Endothelial cell of umbilical vein (primary cell): Measurements from ENCODE around the gene CDKL5. TPM values are rescaled to one million over a fixed set of nuclear protein-coding genes. Genes with fewer than 3 reads are reported as not detected.

Experiments used
- BruUV-seq: library from RNA; stranded (reverse); fragments of 400-500 nt; replicated peaks from 2 replicates; lab custom pipeline; 2021; lab: Mats Ljungman, UMichigan
- CTCF ChIA-PET: fragments of 300-600, 350-600 bp; sonication (Branson Sonifier 250); formaldehyde crosslinking; loops from one replicate; lab custom pipeline; 2021; ENCODE audit warnings: antibody characterized with exemption, inconsistent platforms; lab: Charles Lee
- POLR2A ChIA-PET: fragments of 300-600, 350-600 bp; sonication (Branson Sonifier 250); formaldehyde crosslinking; loops from one replicate; lab custom pipeline; 2021; ENCODE audit warnings: antibody characterized with exemption, inconsistent platforms; lab: Charles Lee
- DNase-seq: peaks from one replicate; pipeline ENCODE4 v3.0.0-alpha.2; 2011; ENCODE audit warnings: low read depth, low spot score
- FAIRE-seq: peaks from 2 replicates; lab custom pipeline; 2011; peaks lifted over from hg19 to GRCh38; lab: Jason Lieb, UNC
- H2AFZ ChIP-seq: 2 replicates; pipeline ENCODE4 v1.6.0; 2012; ENCODE audit warnings: low read depth, low read length, control low read depth, inconsistent platforms
- H3K27ac ChIP-seq: 2 replicates; pipeline ENCODE4 v1.5.1; 2011; ENCODE audit warnings: low read depth, mild to moderate bottlenecking, control low read depth, low read length, moderate library complexity; ENCODE audit not compliant: insufficient read depth
- H3K27me3 ChIP-seq, 2 experiments: 2 replicates each; pipeline versions ENCODE4 v1.6.0 to v1.6.1; 2011; ENCODE audit warnings: low read length in 2 of 2, mixed read lengths in 1 of 2; ENCODE audit not compliant: control insufficient read depth in 2 of 2, insufficient read depth in 2 of 2
- H3K36me3 ChIP-seq, 2 experiments: 2 replicates in 1 of 2; 3 replicates in 1 of 2; pipeline ENCODE4 v1.5.1; 2011; ENCODE audit warnings: low read length in 2 of 2, mild to moderate bottlenecking in 1 of 2, moderate library complexity in 1 of 2; ENCODE audit not compliant: control insufficient read depth in 2 of 2, insufficient read depth in 2 of 2; ENCODE audit errors: extremely low read depth in 1 of 2
- H3K4me1 ChIP-seq: 3 replicates; pipeline ENCODE4 v1.5.1; 2011; ENCODE audit warnings: mild to moderate bottlenecking, low read length; ENCODE audit not compliant: control insufficient read depth, insufficient read depth; ENCODE audit errors: extremely low read depth
- H3K4me2 ChIP-seq: 2 replicates; pipeline ENCODE4 v1.6.1; 2011; ENCODE audit warnings: low read length, control low read depth, mixed read lengths; ENCODE audit not compliant: insufficient read depth
- H3K4me3 ChIP-seq, 3 experiments: fragments of 200-600 bp in 1 of 3; sonication (generic), shearing (Covaris generic) in 1 of 3; replicated peaks in 1 of 3; 2 replicates each; pipeline ENCODE4 v1.5.1; 2011 to 2016; ENCODE audit warnings: control low read depth in 3 of 3, low read length in 3 of 3, mild to moderate bottlenecking in 2 of 3, inconsistent platforms in 1 of 3, low read depth in 1 of 3, moderate library complexity in 1 of 3; ENCODE audit not compliant: insufficient read depth in 1 of 3
- H3K79me2 ChIP-seq: 2 replicates; pipeline ENCODE4 v1.6.0; 2012; ENCODE audit warnings: low read length, inconsistent platforms; ENCODE audit not compliant: control insufficient read depth, insufficient read depth
- H3K9ac ChIP-seq: replicated peaks from 2 replicates; pipeline ENCODE3; 2011; ENCODE audit warnings: low read length, control low read depth; ENCODE audit not compliant: insufficient read depth; ENCODE audit errors: extremely low read depth
- H3K9me1 ChIP-seq: replicated peaks from 3 replicates; pipeline ENCODE4 v1.6.0; 2011; ENCODE audit warnings: mild to moderate bottlenecking, low read length; ENCODE audit not compliant: control insufficient read depth, insufficient read depth; ENCODE audit errors: extremely low read depth
- H3K9me3 ChIP-seq: replicated peaks from 2 replicates; pipeline ENCODE4 v1.5.1; 2012; ENCODE audit warnings: low read length, inconsistent platforms; ENCODE audit not compliant: control insufficient read depth, insufficient read depth
- H4K20me1 ChIP-seq: replicated peaks from 2 replicates; pipeline ENCODE3; 2011; ENCODE audit warnings: mild to moderate bottlenecking, low read length; ENCODE audit not compliant: control insufficient read depth, insufficient read depth; ENCODE audit errors: extremely low read depth
- CTCF ChIP-seq, 2 donors: IDR thresholded peaks; 1 replicate in 1 of 2; 2 replicates in 1 of 2; pipeline ENCODE4 v1.5.1; 2011; ENCODE audit warnings: low read length in 2 of 2, mild to moderate bottlenecking in 2 of 2, moderate library complexity in 2 of 2, control low read depth in 1 of 2, inconsistent platforms in 1 of 2, low read depth in 1 of 2; ENCODE audit not compliant: insufficient read depth in 1 of 2; ENCODE audit errors: extremely low read depth in 1 of 2
- FOS ChIP-seq: IDR thresholded peaks from 2 replicates; pipeline ENCODE4 v1.6.1; 2011; ENCODE audit warnings: mild to moderate bottlenecking, low read length, moderate library complexity, borderline replicate concordance; ENCODE audit not compliant: insufficient read depth
- GATA2 ChIP-seq: IDR thresholded peaks from 2 replicates; pipeline ENCODE4 v1.7.0; 2011; ENCODE audit warnings: low read depth, mild to moderate bottlenecking, moderate library complexity, mixed read lengths, low read length; ENCODE audit not compliant: insufficient read length, insufficient read depth
- JUN ChIP-seq: IDR thresholded peaks from 2 replicates; pipeline ENCODE4 v1.6.1; 2011; ENCODE audit warnings: borderline replicate concordance, low read depth; ENCODE audit not compliant: insufficient read length, insufficient read depth
- MAX ChIP-seq: IDR thresholded peaks from 2 replicates; pipeline ENCODE4 v1.6.1; 2011; ENCODE audit not compliant: insufficient read depth, insufficient read length
- MYC ChIP-seq: IDR thresholded peaks from one replicate; pipeline ENCODE4 v1.6.1; 2011; ENCODE audit warnings: mild to moderate bottlenecking, low read depth, low read length
- POLR2A ChIP-seq: IDR thresholded peaks from 2 replicates; pipeline ENCODE4 v1.6.1; 2012; ENCODE audit warnings: low read depth, mild to moderate bottlenecking, control low read depth, low read length
- POLR2AphosphoS5 ChIP-seq: IDR thresholded peaks from 2 replicates; pipeline ENCODE4 v1.6.1; 2012; ENCODE audit warnings: low read depth, mild to moderate bottlenecking, control low read depth, low read length, moderate library complexity; ENCODE audit not compliant: insufficient read depth
- dilution Hi-C: fragments of 300-500 bp; cut with MboI; formaldehyde crosslinking; loops from one replicate; pipeline ENCODE4 v1.15.0; 2019; ENCODE audit warnings: low sequenced_read_pairs; ENCODE audit not compliant: extremely low pct_ligation_motif_present
- intact Hi-C: fragments of 100-400 bp; cut with micrococcal nuclease; formaldehyde crosslinking; loops from one replicate; pipeline ENCODE4 v1.10.0; 2022
- polyA plus RNA-seq, 4 experiments: library from polyadenylated mRNA; depleted of rRNA in 3 of 4; stranded (reverse) in 3 of 4; unstranded in 1 of 4; fragments of >200 nt; gene quantifications; 2 replicates each; pipeline versions ENCODE4 v1.2.1 to v1.2.3, GENCODE V29; 2011 to 2012; ENCODE audit warnings: missing spikeins in 1 of 4
- total RNA-seq: library from RNA; stranded (reverse); gene quantifications from 2 replicates; pipeline ENCODE4 v1.2.3, GENCODE V29; 2021

Gene CDKL5
- total and polyA plus RNA-seq, 2 donors (not counting 3 experiments of a cell fraction or from before 2014, with no cell fraction given): 1.5 to 4.3 TPM

GRCh38 chrX:18630934-18631333 is 205.5 kb downstream of the CDKL5 start:
- H3K36me3 ChIP-seq: no peaks in the 10 kb centered on the region
- no peaks in the 10 kb centered on the region for H3K27me3 ChIP-seq
- H3K9me3 ChIP-seq: no peaks in the 10 kb centered on the region
- no TSS peak for BruUV-seq
- H3K9ac ChIP-seq: no peak overlapping the region
- intact Hi-C loops: no loop called here
- no peaks in the 10 kb centered on the region for H3K9me1 ChIP-seq
- H3K27ac ChIP-seq: no peak overlapping the region
- H2AFZ ChIP-seq: no peak overlapping the region
- DNase-seq (no peak), FAIRE-seq (no peak)
- CTCF ChIA-PET: no interaction called here
- H4K20me1 ChIP-seq: no peaks in the 10 kb centered on the region
- dilution Hi-C loops: no loop called here
- no peaks in the 10 kb centered on the region for H3K4me1 ChIP-seq
- TF ChIP-seq FOS: no peak
- TF ChIP-seq GATA2: no peak
- TF ChIP-seq MYC: no peak
- no peak for TF ChIP-seq POLR2A
- no peaks in the 10 kb centered on the region for H3K79me2 ChIP-seq
- no peak overlapping the region for H3K4me3 ChIP-seq
- no peak overlapping the region for H3K4me2 ChIP-seq
- POLR2A ChIA-PET: no interaction called here

GRCh38 chrX:18638398-18638797 is 213.0 kb downstream of the CDKL5 start:
- no peak for FAIRE-seq
- no peaks in the 10 kb centered on the region for H3K36me3 ChIP-seq
- POLR2A ChIA-PET: no interaction called here
- intact Hi-C loops: no loop called here
- no peak overlapping the region for H2AFZ ChIP-seq
- H3K27ac ChIP-seq: no peak overlapping the region
- no peaks in the 10 kb centered on the region for H3K79me2 ChIP-seq
- no peak for DNase-seq
- dilution Hi-C loops: no loop called here
- CTCF ChIA-PET: no interaction called here
- H3K4me2 ChIP-seq: no peak overlapping the region
- no peaks in the 10 kb centered on the region for H3K4me1 ChIP-seq
- BruUV-seq: no TSS peak
- no peak overlapping the region for H3K4me3 ChIP-seq
- H3K9me3 ChIP-seq: no peaks in the 10 kb centered on the region
- no peak overlapping the region for H3K9ac ChIP-seq
- H4K20me1 ChIP-seq: no peaks in the 10 kb centered on the region
- no peaks in the 10 kb centered on the region for H3K27me3 ChIP-seq
- no peak for TF ChIP-seq MYC
- no peak for TF ChIP-seq POLR2AphosphoS5
- no peak for TF ChIP-seq JUN
- no peak for TF ChIP-seq POLR2A
- TF ChIP-seq CTCF (IDR thresholded peaks at IDR 0.05; ENCODE audit: extremely low read depth in 1 of 2, insufficient read depth in 1 of 2, low read depth in 1 of 2, low read length in 2 of 2): no peak
- no peak for TF ChIP-seq MAX
- TF ChIP-seq GATA2: no peak
- no peaks in the 10 kb centered on the region for H3K9me1 ChIP-seq
